ENCODE measurements around the gene COL4A6. TPM values are rescaled to one million over a fixed set of nuclear protein-coding genes. Genes with fewer than 3 reads are reported as not detected.

The COL4A6 gene
- polyA plus RNA-seq, 1 donor from 2014 or later = 1.6 TPM

- Histone ChIP-seq H3F3A (ENCODE audit: insufficient read depth, low read length, poor library complexity, severe bottlenecking) (no peaks in the 10 kb centered on the region), H3K9ac (ENCODE audit: low read length) (no peak overlapping the region), H3K27me3 (ENCODE audit: insufficient read depth, low read depth, low read length) (no peaks in the 10 kb centered on the region), H4K20me1 (ENCODE audit: insufficient read depth) (no peaks in the 10 kb centered on the region), H3K4me3 (ENCODE audit: low read length) (peak overlapping the region; percentile 61), H3K36me3 (ENCODE audit: insufficient read depth, low read length) (no peaks in the 10 kb centered on the region), H3K27ac (ENCODE audit: low read length) (no peak overlapping the region), H3K4me2 (ENCODE audit: low read length) (no peak overlapping the region), H2AFZ (ENCODE audit: low read depth, low read length) (no peak overlapping the region), H3K9me3 (ENCODE audit: low read length) (no peaks in the 10 kb centered on the region), H3K79me2 (replicated peaks; ENCODE audit: insufficient read depth, low read length) (peaks cover 16% of the 10 kb centered on the region), H3K9me2 (ENCODE audit: insufficient read depth, low read length) (no peaks in the 10 kb centered on the region)
- no peak for TF ChIP-seq REST (IDR thresholded peaks at IDR 0.05; ENCODE audit: borderline replicate concordance)
- no peak for TF ChIP-seq EZH2 (IDR thresholded peaks at IDR 0.05; ENCODE audit: borderline replicate concordance, insufficient read depth, low read length, poor library complexity, severe bottlenecking)
- no peak for TF ChIP-seq POLR2AphosphoS5 (IDR thresholded peaks at IDR 0.05)
- TF ChIP-seq TAF1 (IDR thresholded peaks at IDR 0.05; ENCODE audit: low read depth) = no peak
- no peak for TF ChIP-seq CTCF (IDR thresholded peaks at IDR 0.05; ENCODE audit: poor library complexity, severe bottlenecking)
- no peak for TF ChIP-seq SMC3 (conservative IDR thresholded peaks at IDR 0.05; ENCODE audit: poor library complexity)
- TF ChIP-seq RAD21 (conservative IDR thresholded peaks at IDR 0.05) = no peak
- no peak for TF ChIP-seq MXI1 (conservative IDR thresholded peaks at IDR 0.05; ENCODE audit: poor library complexity, severe bottlenecking)
- no peak for TF ChIP-seq EP300 (conservative IDR thresholded peaks at IDR 0.05; ENCODE audit: poor library complexity, severe bottlenecking)
Observed at GRCh38 chrX:108437349-108438109, 693 bp downstream of the COL4A6 start.

- Histone ChIP-seq H3K9me3 (ENCODE audit: low read length) (no peaks in the 10 kb centered on the region), H3K4me3 (ENCODE audit: low read length) (no peak overlapping the region), H4K20me1 (ENCODE audit: insufficient read depth) (no peaks in the 10 kb centered on the region), H3K79me2 (replicated peaks; ENCODE audit: insufficient read depth, low read length) (peaks cover 3% of the 10 kb centered on the region), H3K36me3 (ENCODE audit: insufficient read depth, low read length) (no peaks in the 10 kb centered on the region), H3K9me2 (ENCODE audit: insufficient read depth, low read length) (no peaks in the 10 kb centered on the region), H3K27me3 (ENCODE audit: insufficient read depth, low read depth, low read length) (no peaks in the 10 kb centered on the region), H3K9ac (ENCODE audit: low read length) (no peak overlapping the region), H2AFZ (ENCODE audit: low read depth, low read length) (no peak overlapping the region), H3K4me2 (ENCODE audit: low read length) (no peak overlapping the region), H3K27ac (ENCODE audit: low read length) (no peak overlapping the region), H3F3A (ENCODE audit: insufficient read depth, low read length, poor library complexity, severe bottlenecking) (no peaks in the 10 kb centered on the region)
- TF ChIP-seq MXI1 (conservative IDR thresholded peaks at IDR 0.05; ENCODE audit: poor library complexity, severe bottlenecking) = no peak
- TF ChIP-seq POLR2AphosphoS5 (IDR thresholded peaks at IDR 0.05) = no peak
- no peak for TF ChIP-seq CTCF (IDR thresholded peaks at IDR 0.05; ENCODE audit: poor library complexity, severe bottlenecking)
- TF ChIP-seq TAF1 (IDR thresholded peaks at IDR 0.05; ENCODE audit: low read depth) = no peak
- no peak for TF ChIP-seq SMC3 (conservative IDR thresholded peaks at IDR 0.05; ENCODE audit: poor library complexity)
- TF ChIP-seq RAD21 (conservative IDR thresholded peaks at IDR 0.05) = no peak
- TF ChIP-seq EP300 (conservative IDR thresholded peaks at IDR 0.05; ENCODE audit: poor library complexity, severe bottlenecking) = no peak
- no peak for TF ChIP-seq EZH2 (IDR thresholded peaks at IDR 0.05; ENCODE audit: borderline replicate concordance, insufficient read depth, low read length, poor library complexity, severe bottlenecking)
Observed at GRCh38 chrX:108435261-108435660, 3.0 kb downstream of the COL4A6 start.

Measured in neural cell (in vitro differentiated cells).